ENCODE measurements around the gene LSM11.
"Not testable (repeated sequence)": the region's sequence is repeated elsewhere in the genome, so short reads cannot be mapped to it uniquely, and the experiment has no call there.

LSM11 gene

GRCh38 chr5:157743163-157744050, at the start of gene LSM11:
Gene LSM11 (plus strand): TSS chr5:157743712. CDS start chr5:157743751, 39 bp downstream.
- DNase-seq: peak; percentile 68

DNA sequence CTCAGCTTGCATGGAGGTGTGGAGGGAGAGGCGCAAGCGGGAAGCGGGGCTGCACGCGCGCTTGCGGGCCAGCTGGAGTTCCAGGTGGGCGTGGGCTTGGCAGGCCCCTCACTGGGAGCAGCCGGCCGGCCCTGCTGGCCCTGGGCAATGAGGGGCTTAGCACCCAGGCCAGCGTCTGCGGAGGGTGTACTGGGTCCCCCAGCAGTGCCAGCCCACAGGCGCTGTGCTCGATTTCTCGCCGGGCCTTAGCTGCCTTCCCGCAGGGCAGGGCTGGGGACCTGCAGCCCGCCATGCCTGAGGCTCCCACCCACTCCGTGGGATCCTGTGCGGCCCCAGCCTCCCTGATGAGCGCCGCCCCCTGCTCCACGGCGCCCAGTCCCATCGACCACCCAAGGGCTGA, 49.7 kb upstream of the LSM11 start:
- not testable (repeated sequence) for DNase-seq

- DNase-seq: not testable (repeated sequence)
These were observed 47.4 kb upstream of the LSM11 start for GRCh38 chr5:157696154-157696553.

GRCh38 chr5:157698674-157699073, 44.8 kb upstream of the LSM11 start:
- DNase-seq: not testable (repeated sequence)

GRCh38 chr5:157703736-157704135, 39.8 kb upstream of the LSM11 start:
- no peak for DNase-seq

- DNase-seq: no peak
These were observed 34.6 kb upstream of the LSM11 start for GRCh38 chr5:157708866-157709265.

GRCh38 chr5:157709346-157709745, 34.2 kb upstream of the LSM11 start:
- DNase-seq: no peak

DNA sequence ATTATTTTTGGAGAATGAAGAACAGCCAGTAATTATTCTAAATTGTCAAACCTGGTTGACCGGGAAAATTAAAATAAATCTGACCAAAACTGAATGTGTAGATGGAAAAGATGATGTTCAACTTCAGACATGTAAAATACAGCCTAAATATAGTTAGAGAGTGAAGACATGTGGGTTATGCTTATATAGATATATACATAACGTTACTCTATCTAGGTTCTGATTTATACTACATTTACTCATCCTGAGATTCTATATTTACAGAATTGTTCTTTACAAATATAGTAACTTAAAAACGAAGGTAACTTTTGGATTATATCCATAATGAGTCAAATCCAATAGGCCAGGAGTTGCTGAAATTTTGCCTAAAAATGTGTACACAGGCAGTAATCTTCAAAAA, 33.1 kb upstream of the LSM11 start:
- DNase-seq: no peak

- no peak for DNase-seq
These were observed 32.6 kb upstream of the LSM11 start for GRCh38 chr5:157710882-157711281.

GRCh38 chr5:157713830-157714595, 29.5 kb upstream of the LSM11 start:
- no peak for DNase-seq

DNA sequence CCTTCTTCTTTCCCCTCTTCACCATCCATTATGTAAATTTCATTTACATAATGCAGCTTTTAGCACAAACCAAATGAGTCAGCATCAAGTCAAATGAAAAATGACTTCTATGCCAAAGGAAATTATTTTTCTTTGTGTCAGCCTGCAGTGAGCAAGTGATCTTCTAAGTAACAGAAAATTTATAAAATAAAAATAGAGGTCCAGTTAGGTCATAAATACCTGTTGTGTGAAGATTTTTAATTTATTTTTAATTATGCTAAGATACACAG, 29.0 kb upstream of the LSM11 start:
- DNase-seq: no peak

GRCh38 chr5:157718519-157718918, 25.0 kb upstream of the LSM11 start:
- no peak for DNase-seq

- DNase-seq: no peak
These were observed 24.3 kb upstream of the LSM11 start for GRCh38 chr5:157719245-157719644.

DNA sequence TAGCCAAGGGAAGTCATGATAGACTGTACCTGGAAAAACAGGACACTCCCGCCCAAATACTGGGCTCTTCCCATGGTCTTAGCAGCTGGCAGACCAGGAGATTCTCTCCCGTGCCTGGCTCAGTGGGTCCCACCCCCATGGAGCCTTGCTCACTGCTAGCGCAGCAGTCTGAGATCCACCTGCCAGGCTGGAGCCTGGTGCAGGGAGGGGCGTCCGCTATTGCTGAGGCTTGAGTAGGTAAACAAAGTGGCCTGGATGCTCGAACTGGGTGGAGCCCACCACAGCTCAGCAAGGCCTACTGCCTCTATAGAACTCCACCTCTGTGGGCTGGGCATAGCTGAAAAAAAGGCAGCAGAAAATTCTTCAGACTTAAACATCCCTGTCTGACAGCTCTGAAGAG, 22.4 kb upstream of the LSM11 start:
- no peak for DNase-seq

DNA sequence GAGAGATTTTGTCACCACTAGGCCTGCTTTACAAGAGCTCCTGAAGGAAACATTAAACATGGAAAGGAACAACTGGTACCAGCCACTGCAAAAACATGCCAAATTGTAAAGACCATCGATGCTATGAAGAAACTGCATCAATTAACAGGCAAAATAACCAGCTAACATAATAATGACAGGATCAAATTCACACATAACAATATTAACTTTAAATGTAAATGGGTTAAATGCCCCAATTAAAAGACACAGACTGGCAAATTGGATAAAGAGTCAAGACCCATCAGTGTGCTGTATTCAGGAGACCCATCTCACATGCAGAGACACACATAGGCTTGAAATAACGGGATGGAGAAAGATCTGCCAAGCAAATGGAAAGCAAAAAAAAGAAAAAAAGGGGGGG, 20.6 kb upstream of the LSM11 start:
- not testable (repeated sequence) for DNase-seq

- not testable (repeated sequence) for DNase-seq
These were observed 16.9 kb upstream of the LSM11 start for GRCh38 chr5:157726607-157727006.

- DNase-seq: not testable (repeated sequence)
These were observed 15.7 kb upstream of the LSM11 start for GRCh38 chr5:157727858-157728257.

- no peak for DNase-seq
These were observed 13.7 kb upstream of the LSM11 start for GRCh38 chr5:157729858-157730257.

- no peak for DNase-seq
These were observed 12.6 kb upstream of the LSM11 start for GRCh38 chr5:157730900-157731271.

- DNase-seq: peak; percentile 92
These were observed 12.0 kb upstream of the LSM11 start, which contains the start of gene THG1L for GRCh38 chr5:157731272-157732129. Gene THG1L (plus strand): TSS chr5:157731420. CDS start chr5:157731441, 21 bp downstream.

GRCh38 chr5:157732130-157732514, 11.4 kb upstream of the LSM11 start:
- no peak for DNase-seq

- DNase-seq: no peak
These were observed 10.8 kb upstream of the LSM11 start for GRCh38 chr5:157732596-157733262.

DNA sequence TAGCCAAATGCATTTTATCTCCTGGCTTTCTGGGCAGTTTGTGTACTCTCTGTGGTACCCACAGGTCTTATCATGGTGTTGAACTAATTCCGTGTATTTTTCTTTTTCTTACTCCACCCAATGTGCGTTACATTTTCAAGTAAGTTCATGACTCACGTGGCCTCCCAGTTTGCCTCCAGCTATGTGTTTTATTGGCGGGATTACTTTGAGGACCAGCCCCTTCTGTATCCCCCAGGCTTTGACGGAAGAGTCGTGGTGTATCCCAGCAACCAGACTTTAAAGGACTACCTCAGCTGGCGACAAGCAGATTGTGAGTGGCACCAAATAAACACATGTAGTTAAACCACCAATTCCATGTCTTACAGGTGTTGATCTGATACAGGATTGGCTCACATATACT, 9.1 kb upstream of the LSM11 start:
- no peak for DNase-seq

Measured in NCI-H1105 (cell line).